Uterus (tissue), 2 donors: ENCODE measurements around the gene ACR.

Experiments
- POLR2A ChIP-seq, 2 donors: fragments of 450-650 bp; IDR thresholded peaks; one replicate each; pipeline ENCODE4 v1.6.1; 2016; ENCODE audit warnings: antibody characterized with exemption in 2 of 2, mild to moderate bottlenecking in 1 of 2, moderate library complexity in 1 of 2
- TF ChIP-seq, protein P1 (sequence below), 4 experiments: fragments of 200-600 bp in 2 of 4; fragments of 450-650 bp in 2 of 4; sonication (generic) in 2 of 4; IDR thresholded peaks; one replicate each; pipeline ENCODE4 v1.5.1; 2016 to 2019; ENCODE audit warnings: antibody characterized with exemption in 4 of 4, mild to moderate bottlenecking in 2 of 4, moderate library complexity in 1 of 4

DNA sequence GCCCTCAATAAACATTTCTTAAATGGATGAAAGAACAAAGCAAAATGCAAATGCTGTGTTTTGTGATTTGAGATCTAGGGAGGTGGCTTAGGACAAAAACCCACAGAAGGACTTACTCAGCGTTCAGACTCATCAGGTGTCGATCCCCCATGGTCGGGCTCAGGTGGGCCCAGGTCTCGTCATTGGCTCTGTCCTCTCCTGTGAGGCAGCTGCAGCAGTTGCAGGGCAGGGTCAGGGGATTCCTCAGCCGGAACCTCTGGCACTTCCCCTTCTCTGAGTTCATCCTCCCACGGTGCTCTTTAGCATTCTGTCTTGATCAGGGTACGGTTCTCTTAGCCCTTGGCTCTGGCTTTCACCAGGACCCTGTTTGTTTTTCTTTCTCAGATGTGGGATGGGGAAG lies 14.0 kb upstream of the ACR start:
- TF ChIP-seq POLR2A (IDR thresholded peaks at IDR 0.05): no peak
- TF ChIP-seq, protein P1, sequence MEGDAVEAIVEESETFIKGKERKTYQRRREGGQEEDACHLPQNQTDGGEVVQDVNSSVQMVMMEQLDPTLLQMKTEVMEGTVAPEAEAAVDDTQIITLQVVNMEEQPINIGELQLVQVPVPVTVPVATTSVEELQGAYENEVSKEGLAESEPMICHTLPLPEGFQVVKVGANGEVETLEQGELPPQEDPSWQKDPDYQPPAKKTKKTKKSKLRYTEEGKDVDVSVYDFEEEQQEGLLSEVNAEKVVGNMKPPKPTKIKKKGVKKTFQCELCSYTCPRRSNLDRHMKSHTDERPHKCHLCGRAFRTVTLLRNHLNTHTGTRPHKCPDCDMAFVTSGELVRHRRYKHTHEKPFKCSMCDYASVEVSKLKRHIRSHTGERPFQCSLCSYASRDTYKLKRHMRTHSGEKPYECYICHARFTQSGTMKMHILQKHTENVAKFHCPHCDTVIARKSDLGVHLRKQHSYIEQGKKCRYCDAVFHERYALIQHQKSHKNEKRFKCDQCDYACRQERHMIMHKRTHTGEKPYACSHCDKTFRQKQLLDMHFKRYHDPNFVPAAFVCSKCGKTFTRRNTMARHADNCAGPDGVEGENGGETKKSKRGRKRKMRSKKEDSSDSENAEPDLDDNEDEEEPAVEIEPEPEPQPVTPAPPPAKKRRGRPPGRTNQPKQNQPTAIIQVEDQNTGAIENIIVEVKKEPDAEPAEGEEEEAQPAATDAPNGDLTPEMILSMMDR (IDR thresholded peaks at IDR 0.05): no peak
